Small intestine (tissue), 7 donors: ENCODE data around the gene DNAH5. TPM values are rescaled to one million over a fixed set of nuclear protein-coding genes. Genes with fewer than 3 reads are reported as not detected.

ENCODE experiments used
- DNase-seq, 2 donors: peaks; one replicate each; pipeline versions ENCODE4 v3.0.0 to v3.0.0-alpha.2; 2013
- FAIRE-seq: peaks from 2 replicates; lab custom pipeline; 2012; peaks lifted over from hg19 to GRCh38; lab: Jason Lieb, UNC
- H3K27ac ChIP-seq, 3 donors: one replicate each; pipeline ENCODE4 v1.5.1; 2013; ENCODE audit warnings: low read length in 2 of 3, mild to moderate bottlenecking in 2 of 3, control low read depth in 1 of 3, inconsistent platforms in 1 of 3, low read depth in 1 of 3, moderate library complexity in 1 of 3
- H3K27me3 ChIP-seq, 3 donors: one replicate each; pipeline ENCODE4 v1.6.1; 2013; ENCODE audit warnings: low read length in 3 of 3, inconsistent platforms in 1 of 3; ENCODE audit not compliant: control insufficient read depth in 3 of 3, insufficient read depth in 3 of 3
- H3K36me3 ChIP-seq, 3 donors: one replicate each; pipeline ENCODE4 v1.6.1; 2013; ENCODE audit warnings: low read length in 3 of 3, inconsistent platforms in 1 of 3, low read depth in 1 of 3, mild to moderate bottlenecking in 1 of 3, moderate library complexity in 1 of 3; ENCODE audit not compliant: control insufficient read depth in 3 of 3, insufficient read depth in 2 of 3
- H3K4me1 ChIP-seq, 3 donors: one replicate each; pipeline ENCODE4 v1.6.1; 2013; ENCODE audit warnings: low read length in 2 of 3, inconsistent platforms in 1 of 3, low read depth in 1 of 3, mild to moderate bottlenecking in 1 of 3, moderate library complexity in 1 of 3; ENCODE audit not compliant: control insufficient read depth in 3 of 3, insufficient read depth in 2 of 3
- H3K4me3 ChIP-seq, 3 donors: one replicate each; pipeline ENCODE4 v1.5.1; 2013; ENCODE audit warnings: low read length in 3 of 3, control low read depth in 1 of 3, inconsistent platforms in 1 of 3, low read depth in 1 of 3, mild to moderate bottlenecking in 1 of 3, moderate library complexity in 1 of 3
- H3K9me3 ChIP-seq, 2 donors: one replicate each; pipeline ENCODE4 v1.6.1; 2013; ENCODE audit warnings: low read depth in 1 of 2, low read length in 1 of 2; ENCODE audit not compliant: control insufficient read depth in 2 of 2, insufficient read depth in 1 of 2
- WGBS, 3 donors: extraction: QIAGEN DNeasy Blood & Tissue Kit; methylation state at CpG; one replicate each; pipeline ENCODE4 v1.1.7; 2013; 5-methylcytosine and 5-hydroxymethylcytosine counted together
- polyA plus RNA-seq, 4 donors: library from polyadenylated mRNA; stranded (reverse) in 3 of 4; unstranded in 1 of 4; fragments of 200-250 nt in 3 of 4; fragments of 120-200 nt in 1 of 4; gene quantifications; one replicate each; pipeline versions ENCODE4 v1.2.1 to v1.2.3, GENCODE V29; 2013
- donor health status: healthy with polysubstance abuse.
- donor health status: control.
- donor health status: control.
- donor health status: Bipolar disorder and iron deficiency.
- donor health status: healthy.

DNAH5 gene
- polyA plus RNA-seq, 4 donors: 0.01 to 0.44 TPM; not detected in 2

GRCh38 chr5:13859270-13860065 is 85.0 kb downstream of the DNAH5 start:
- H3K4me1 ChIP-seq: no peaks in the 10 kb centered on the region
- H3K9me3 ChIP-seq: no peaks in the 10 kb centered on the region
- DNase-seq (no peak), FAIRE-seq (no peak)
- no peaks in the 10 kb centered on the region for H3K27me3 ChIP-seq
- no peak overlapping the region for H3K4me3 ChIP-seq
- 61 to 69% (median 68%) methylated on average over 5 of the region's 5 CpGs for WGBS, 3 donors
- no peaks in the 10 kb centered on the region for H3K36me3 ChIP-seq
- H3K27ac ChIP-seq: no peak overlapping the region

GRCh38 chr5:13843175-13843846 is 101.2 kb downstream of the DNAH5 start:
- no peaks in the 10 kb centered on the region for H3K9me3 ChIP-seq
- WGBS, 3 donors: 69 to 73% (median 71%) methylated on average over 6 of the region's 6 CpGs
- FAIRE-seq (no peak), DNase-seq (no peak)
- H3K4me3 ChIP-seq: no peak overlapping the region
- no peak overlapping the region for H3K27ac ChIP-seq
- no peaks in the 10 kb centered on the region for H3K36me3 ChIP-seq
- no peaks in the 10 kb centered on the region for H3K27me3 ChIP-seq
- H3K4me1 ChIP-seq: no peaks in the 10 kb centered on the region

GRCh38 chr5:13833440-13833839 is 111.0 kb downstream of the DNAH5 start:
- 33 to 45% (median 34%) methylated on average over 3 of the region's 3 CpGs for WGBS, 3 donors
- no peaks in the 10 kb centered on the region for H3K27me3 ChIP-seq
- no peak overlapping the region for H3K4me3 ChIP-seq
- H3K4me1 ChIP-seq: no peaks in the 10 kb centered on the region
- DNase-seq (no peak), FAIRE-seq (no peak)
- H3K36me3 ChIP-seq: no peaks in the 10 kb centered on the region
- H3K27ac ChIP-seq: no peak overlapping the region
- no peaks in the 10 kb centered on the region for H3K9me3 ChIP-seq

- no peaks in the 10 kb centered on the region for H3K9me3 ChIP-seq
- no peaks in the 10 kb centered on the region for H3K36me3 ChIP-seq
- no peaks in the 10 kb centered on the region for H3K27me3 ChIP-seq
- 14 to 40% (median 15%) methylated on average over 3 of the region's 3 CpGs for WGBS, 3 donors
- H3K4me3 ChIP-seq: no peak overlapping the region
- DNase-seq (no peak), FAIRE-seq (no peak)
- H3K4me1 ChIP-seq: no peaks in the 10 kb centered on the region
- no peak overlapping the region for H3K27ac ChIP-seq
Observed at GRCh38 chr5:13831351-13831750, 113.1 kb downstream of the DNAH5 start.

GRCh38 chr5:13830536-13830935 is 114.0 kb downstream of the DNAH5 start:
- Histone ChIP-seq H3K36me3 (no peaks in the 10 kb centered on the region), H3K4me1 (no peaks in the 10 kb centered on the region), H3K4me3 (no peak overlapping the region), H3K9me3 (no peaks in the 10 kb centered on the region), H3K27ac (no peak overlapping the region), H3K27me3 (no peaks in the 10 kb centered on the region)
- no peak for FAIRE-seq
- DNase-seq: no peak
- 58 to 72% (median 61%) methylated on average over 9 of the region's 9 CpGs for whole genome bisulfite sequencing, 3 donors

GRCh38 chr5:13821366-13821765 is 123.1 kb downstream of the DNAH5 start:
- WGBS, 3 donors: 74 to 92% (median 79%) methylated on average over 2 of the region's 2 CpGs
- H3K36me3 ChIP-seq: no peaks in the 10 kb centered on the region
- no peak overlapping the region for H3K4me3 ChIP-seq
- DNase-seq (no peak), FAIRE-seq (no peak)
- no peaks in the 10 kb centered on the region for H3K27me3 ChIP-seq
- H3K4me1 ChIP-seq: no peaks in the 10 kb centered on the region
- no peak overlapping the region for H3K27ac ChIP-seq
- no peaks in the 10 kb centered on the region for H3K9me3 ChIP-seq

GRCh38 chr5:13816126-13816525 is 128.4 kb downstream of the DNAH5 start:
- no peak overlapping the region for H3K27ac ChIP-seq
- H3K27me3 ChIP-seq: no peaks in the 10 kb centered on the region
- no peak for DNase-seq
- H3K4me1 ChIP-seq: no peaks in the 10 kb centered on the region
- WGBS, 3 donors: 52 to 78% (median 60%) methylated on average over 2 of the region's 2 CpGs
- no peak overlapping the region for H3K4me3 ChIP-seq
- FAIRE-seq: no peak
- H3K9me3 ChIP-seq: no peaks in the 10 kb centered on the region
- H3K36me3 ChIP-seq: no peaks in the 10 kb centered on the region

- H3K4me1 ChIP-seq: no peaks in the 10 kb centered on the region
- no peaks in the 10 kb centered on the region for H3K9me3 ChIP-seq
- DNase-seq: no peak
- H3K4me3 ChIP-seq: no peak overlapping the region
- H3K36me3 ChIP-seq: no peaks in the 10 kb centered on the region
- no peak overlapping the region for H3K27ac ChIP-seq
- H3K27me3 ChIP-seq: no peaks in the 10 kb centered on the region
- WGBS, 3 donors: 81 to 91% (median 84%) methylated on average over 1 of the region's 1 CpG
- FAIRE-seq: no peak
Observed at GRCh38 chr5:13814301-13814700, 130.2 kb downstream of the DNAH5 start.
